Fibroblast of mammary gland (primary cell): ENCODE measurements around the gene AMOTL2.
A peak's percentile ranks its signal among the peaks of the same experiment; 100 is the strongest.

Source experiments
- DNase-seq: peaks from one replicate; pipeline ENCODE4 v3.0.0-alpha.2; 2010; ENCODE audit warnings: low read depth
- H3K4me3 ChIP-seq: 2 replicates; pipeline ENCODE4 v1.5.1; 2011; ENCODE audit warnings: low read depth, mild to moderate bottlenecking, low read length, moderate library complexity; ENCODE audit not compliant: control insufficient read depth
- TF ChIP-seq, protein P1 (sequence below): conservative IDR thresholded peaks from 2 replicates; pipeline ENCODE4 v1.5.1; 2011; ENCODE audit warnings: low read depth, low read length, inconsistent platforms; ENCODE audit not compliant: control insufficient read depth, insufficient read depth

AMOTL2 gene

DNA sequence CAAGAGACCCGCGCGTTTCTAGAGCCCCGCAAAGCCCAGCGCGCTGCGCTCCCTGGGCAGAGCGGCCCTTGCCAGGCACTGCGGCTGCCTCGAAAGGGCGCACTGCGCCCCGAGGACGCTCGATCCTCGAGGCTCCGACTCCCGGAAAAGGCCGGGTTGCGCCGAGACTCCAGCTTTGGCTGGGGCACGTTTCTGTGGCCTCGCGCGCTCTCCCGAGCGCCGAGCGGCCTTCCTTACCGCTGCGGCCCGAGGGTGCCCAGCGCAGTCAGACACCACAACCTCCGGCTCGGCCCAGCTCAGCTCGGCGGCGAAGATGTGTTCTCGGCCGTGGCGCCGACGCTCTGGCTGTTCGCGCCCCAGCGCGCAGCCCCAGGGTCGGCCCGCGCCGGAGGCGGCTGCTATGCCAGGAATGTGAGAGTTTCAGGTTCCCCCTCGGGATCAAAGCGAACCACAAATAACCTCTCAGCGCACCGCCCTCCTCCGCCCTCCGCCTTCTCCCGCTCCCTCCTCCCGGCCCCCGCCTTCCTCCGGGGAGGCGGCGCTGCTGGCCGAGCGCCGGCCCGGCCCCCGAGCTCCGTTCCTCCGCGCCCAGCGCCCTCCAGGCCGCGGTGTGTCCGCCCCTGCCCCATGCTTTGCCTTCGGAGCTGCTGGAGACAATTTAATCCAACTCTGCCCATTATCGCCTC lies at the start of gene AMOTL2:
Gene AMOTL2, minus strand, starts transcription at position 343 of the 686 bp plus-strand sequence. CDS start 3,014 bp downstream, outside the sequence.
- TF ChIP-seq, protein P1, sequence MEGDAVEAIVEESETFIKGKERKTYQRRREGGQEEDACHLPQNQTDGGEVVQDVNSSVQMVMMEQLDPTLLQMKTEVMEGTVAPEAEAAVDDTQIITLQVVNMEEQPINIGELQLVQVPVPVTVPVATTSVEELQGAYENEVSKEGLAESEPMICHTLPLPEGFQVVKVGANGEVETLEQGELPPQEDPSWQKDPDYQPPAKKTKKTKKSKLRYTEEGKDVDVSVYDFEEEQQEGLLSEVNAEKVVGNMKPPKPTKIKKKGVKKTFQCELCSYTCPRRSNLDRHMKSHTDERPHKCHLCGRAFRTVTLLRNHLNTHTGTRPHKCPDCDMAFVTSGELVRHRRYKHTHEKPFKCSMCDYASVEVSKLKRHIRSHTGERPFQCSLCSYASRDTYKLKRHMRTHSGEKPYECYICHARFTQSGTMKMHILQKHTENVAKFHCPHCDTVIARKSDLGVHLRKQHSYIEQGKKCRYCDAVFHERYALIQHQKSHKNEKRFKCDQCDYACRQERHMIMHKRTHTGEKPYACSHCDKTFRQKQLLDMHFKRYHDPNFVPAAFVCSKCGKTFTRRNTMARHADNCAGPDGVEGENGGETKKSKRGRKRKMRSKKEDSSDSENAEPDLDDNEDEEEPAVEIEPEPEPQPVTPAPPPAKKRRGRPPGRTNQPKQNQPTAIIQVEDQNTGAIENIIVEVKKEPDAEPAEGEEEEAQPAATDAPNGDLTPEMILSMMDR: no peak
- H3K4me3 ChIP-seq: peak within 1 kb of the TSS; percentile 88
- peak; percentile 92 for DNase-seq

DNA sequence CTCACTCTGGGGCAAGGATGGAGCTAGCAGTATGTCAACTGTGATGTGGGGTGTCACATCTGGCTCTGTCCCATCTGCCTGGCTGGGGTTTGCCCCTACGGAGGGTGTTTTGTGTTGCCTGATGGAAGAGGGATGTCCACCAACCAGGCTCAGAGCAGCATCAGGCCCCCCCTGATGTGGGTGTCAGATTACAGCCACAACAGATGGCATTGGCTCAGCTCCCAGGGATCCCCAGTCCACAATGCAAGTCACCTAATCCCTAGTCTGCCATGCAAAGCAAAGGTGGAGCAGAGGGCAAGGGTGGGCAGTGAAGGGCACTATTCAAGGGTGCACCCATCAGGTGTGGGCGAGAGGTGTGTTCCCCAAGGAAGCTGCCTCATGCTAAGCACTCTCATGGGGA lies 48.9 kb upstream of the AMOTL2 start:
- DNase-seq: peak; percentile 72
- TF ChIP-seq, protein P1: no peak
- H3K4me3 ChIP-seq: no peak overlapping the region

DNA sequence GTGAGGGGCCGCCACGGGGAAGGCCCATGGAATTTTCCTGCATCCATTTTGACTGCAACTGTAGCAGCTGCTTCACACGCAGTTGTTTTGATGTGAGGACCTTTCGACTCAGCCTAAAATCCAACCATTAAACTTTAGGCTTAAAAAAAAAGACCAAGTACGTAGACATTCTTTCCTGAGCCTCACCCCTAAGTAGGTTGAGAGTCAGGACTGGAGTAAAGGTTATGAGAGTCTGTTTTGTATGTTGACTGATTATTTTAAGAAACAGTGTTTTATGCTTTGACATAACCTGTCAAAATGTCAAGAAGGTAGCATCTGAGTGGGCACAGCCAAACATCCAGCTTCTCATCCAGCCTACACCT lies 45.7 kb upstream of the AMOTL2 start:
- DNase-seq: no peak
- no peak overlapping the region for H3K4me3 ChIP-seq
- TF ChIP-seq, protein P1: no peak

DNA sequence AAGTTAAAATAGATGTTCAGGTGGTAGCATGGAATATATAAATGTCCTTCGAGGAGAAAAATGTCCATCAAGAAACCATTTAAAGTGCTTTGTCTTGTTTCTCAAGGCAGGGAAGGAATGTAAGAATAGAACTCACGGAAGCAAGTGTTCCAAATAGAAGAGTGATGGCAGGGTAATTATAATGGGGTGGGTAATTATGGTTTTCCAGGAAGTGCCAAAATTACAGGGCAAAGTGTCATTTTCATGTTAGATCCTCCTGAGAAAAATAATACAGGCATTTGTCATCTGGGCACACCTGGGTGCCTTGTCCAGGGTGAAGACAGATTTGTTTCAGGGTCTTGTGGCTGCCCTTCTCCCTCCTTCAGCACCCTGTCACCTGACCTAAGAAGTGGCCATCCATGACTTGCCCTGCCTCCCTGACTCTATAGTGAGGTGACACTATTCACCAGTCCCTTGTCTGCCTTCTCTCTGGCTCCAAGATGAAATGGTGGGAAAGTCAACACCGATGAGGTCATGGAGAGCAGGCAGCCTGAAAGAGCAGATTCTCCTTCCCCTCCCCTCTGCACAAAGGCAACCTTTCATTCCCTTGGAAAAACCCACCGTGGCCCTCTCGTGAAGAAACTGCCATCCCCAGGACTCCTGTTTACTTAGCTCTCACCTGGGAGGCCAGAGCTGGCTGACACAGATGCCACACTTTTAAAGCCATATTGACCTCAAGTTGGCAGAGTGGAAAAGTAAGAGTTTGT lies 45.1 kb upstream of the AMOTL2 start:
- TF ChIP-seq, protein P1: no peak
- no peak overlapping the region for H3K4me3 ChIP-seq
- DNase-seq: no peak

DNA sequence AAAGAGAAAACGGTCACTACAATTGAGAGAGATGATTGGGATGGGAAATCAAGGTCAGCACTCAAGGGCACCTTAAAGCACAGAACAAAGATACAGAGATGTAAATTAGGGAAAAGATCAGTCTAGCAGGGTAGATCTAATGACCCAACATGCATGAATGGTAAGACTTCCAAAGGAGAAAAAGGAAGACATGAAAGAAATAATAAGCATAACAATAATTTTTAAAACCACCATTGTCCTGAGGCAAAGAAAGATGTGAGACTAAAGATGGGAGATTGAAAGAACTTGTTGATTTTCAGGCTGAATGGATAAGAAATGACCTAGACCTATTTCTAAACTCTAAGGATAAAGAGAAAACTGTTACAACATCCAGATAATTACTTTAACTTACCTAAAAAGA lies 34.8 kb upstream of the AMOTL2 start:
- DNase-seq: no peak
- H3K4me3 ChIP-seq: no peak overlapping the region
- TF ChIP-seq, protein P1: no peak

DNA sequence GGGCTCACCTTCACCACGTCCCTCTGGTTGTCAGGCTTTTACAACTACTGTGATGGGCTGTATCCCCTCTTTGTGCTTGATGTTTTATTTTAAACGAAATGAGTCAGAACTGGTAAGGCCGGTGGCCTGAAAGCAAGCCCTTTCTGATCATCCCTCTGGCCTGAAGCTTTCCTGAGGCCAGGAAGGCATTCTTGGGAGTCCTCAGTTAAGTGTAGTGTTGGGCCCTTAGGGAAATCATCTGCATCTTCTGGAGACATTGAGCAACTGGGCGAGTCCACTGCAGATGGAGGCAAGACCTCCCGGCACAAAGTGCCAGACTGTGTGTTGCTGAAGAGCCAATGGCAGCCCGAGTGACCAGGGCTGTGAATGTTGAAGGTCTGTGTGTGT lies 33.0 kb upstream of the AMOTL2 start:
- no peak overlapping the region for H3K4me3 ChIP-seq
- peak; percentile 50 for DNase-seq
- TF ChIP-seq, protein P1: no peak
